ELR (cell line): ENCODE results near the gene SNX3.
"Not testable (repeated sequence)": the region's sequence is repeated elsewhere in the genome, so short reads cannot be mapped to it uniquely, and the experiment has no call there.

ENCODE experiments used
- DNase-seq: peaks from one replicate; pipeline ENCODE4 v3.0.0-alpha.2; 2015; ENCODE audit warnings: low read depth

The SNX3 gene

DNA sequence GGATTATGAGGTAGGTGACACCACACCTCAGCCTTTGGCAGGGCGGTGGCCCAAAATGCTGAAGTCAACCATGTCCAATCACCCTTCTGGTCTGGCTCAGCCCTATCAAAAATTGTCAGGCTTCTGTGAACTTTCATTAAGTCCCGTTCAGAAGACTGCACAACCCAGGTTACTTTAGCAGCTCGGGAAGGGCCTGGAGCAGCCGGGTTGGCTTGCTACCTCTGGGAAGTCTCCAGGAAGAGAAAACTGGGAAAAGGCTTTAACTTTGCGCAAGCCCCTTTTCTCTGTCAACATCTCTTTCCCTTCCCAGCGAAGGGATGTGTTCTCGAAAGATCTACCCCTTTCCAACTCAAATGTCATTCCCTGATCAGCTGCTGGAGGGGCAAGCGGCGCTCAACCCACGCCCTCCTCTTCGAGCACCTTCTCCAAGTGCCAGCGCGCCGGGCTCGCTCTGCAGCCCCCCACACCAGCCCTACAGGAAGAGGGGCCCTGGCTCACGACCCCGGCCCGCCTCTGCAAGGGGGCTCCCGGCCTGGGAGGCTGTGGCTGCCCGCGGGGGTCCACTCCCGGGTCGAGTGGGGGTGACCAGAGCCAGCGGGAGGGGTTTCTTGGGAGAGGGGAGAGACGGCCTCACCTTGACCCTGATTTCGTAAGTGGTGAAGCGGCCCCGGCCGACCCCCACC, 573 bp downstream of the SNX3 start:
- DNase-seq: peak; percentile 52

GRCh38 chr6:108254433-108255410, 6.1 kb downstream of the SNX3 start:
- DNase-seq: no peak

- no peak for DNase-seq
Measured at GRCh38 chr6:108253241-108253640, 7.6 kb downstream of the SNX3 start.

DNA sequence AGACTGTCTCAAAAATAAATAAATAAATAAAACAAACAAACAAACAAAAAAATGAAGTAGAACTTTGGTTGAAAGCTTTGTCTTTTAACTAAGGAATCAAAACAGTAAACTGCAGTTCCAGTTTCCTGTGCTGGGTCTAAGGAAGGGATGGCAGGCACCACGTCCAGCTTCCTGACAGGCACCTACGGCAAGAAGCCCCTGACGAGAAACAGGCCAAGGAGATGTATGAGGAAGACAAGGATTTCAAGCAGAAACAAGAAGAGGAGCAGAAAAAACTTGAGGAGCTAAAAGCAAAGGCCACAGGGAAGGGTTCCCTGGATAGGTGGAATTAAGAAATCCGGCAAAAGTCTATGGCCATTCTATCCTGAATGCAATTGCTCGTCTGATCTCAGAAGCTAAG, 8.8 kb downstream of the SNX3 start:
- DNase-seq: no peak

GRCh38 chr6:108251252-108251651, 9.6 kb downstream of the SNX3 start:
- no peak for DNase-seq

GRCh38 chr6:108250240-108250866, 10.5 kb downstream of the SNX3 start:
- DNase-seq: peak; percentile 57

DNA sequence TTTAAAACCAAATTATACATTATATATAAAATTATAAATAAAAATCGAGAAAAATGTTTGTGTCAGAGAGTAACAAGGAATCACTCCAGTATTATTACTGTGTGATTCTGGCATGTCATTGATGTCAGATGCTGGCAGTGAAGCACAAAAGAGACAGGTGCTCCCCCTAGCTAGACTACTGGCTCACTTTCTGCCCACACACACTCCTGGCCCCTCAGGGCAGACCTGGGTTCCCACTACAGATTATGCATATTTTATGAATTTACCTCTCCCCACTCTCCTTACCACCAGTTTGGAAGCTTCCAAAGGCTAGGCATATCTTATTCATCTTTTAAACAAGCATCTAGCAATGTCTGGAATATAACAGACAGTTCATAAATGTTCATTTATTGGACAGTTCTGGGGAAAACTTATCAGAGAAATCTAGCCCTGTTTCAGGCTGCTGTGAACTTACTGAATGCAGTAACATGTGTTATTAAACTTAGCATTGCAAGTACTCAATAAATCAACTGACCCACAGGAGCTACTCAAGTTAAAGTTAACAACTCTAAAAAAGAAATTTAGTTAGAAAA, 12.8 kb downstream of the SNX3 start:
- DNase-seq: no peak

DNA sequence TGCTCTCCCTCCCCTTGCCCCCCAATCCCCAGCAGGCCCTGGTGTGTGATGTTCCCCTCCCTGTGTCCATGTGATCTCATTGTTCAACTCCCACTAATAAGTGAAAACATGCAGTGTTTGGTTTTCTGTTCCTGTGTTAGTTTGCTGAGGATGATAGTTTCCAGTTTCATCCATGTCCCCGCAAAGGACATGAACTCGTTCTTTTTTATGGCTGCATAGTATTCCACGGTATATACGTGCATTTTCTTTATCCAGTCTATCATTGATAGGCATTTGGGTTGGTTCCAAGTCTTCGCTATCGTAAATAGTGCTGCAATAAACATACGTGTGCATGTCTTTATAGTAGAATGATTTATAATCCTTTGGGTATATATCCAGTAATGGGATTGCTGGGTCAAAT, 15.7 kb downstream of the SNX3 start:
- not testable (repeated sequence) for DNase-seq

GRCh38 chr6:108243836-108244235, 17.0 kb downstream of the SNX3 start:
- no peak for DNase-seq

GRCh38 chr6:108242721-108243120, 18.1 kb downstream of the SNX3 start:
- no peak for DNase-seq

DNA sequence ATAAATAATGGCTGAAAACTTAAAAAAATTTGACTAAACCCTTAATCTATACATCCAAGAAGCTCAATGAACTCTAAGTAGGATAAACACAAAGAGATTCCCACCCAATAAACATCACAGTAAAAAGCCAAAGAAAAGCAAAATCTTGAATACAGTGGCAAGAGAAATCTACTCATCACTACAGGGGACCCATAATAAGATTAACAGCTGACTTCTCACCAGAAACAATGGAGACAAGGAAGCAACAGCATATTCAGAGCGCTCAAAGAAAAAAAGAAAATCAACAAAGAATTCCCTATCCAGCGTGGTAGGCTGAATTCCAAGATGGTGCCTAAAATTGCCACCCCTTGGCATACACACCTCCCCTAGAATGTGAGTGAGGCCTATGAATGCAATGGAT, 18.6 kb downstream of the SNX3 start:
- no peak for DNase-seq

DNA sequence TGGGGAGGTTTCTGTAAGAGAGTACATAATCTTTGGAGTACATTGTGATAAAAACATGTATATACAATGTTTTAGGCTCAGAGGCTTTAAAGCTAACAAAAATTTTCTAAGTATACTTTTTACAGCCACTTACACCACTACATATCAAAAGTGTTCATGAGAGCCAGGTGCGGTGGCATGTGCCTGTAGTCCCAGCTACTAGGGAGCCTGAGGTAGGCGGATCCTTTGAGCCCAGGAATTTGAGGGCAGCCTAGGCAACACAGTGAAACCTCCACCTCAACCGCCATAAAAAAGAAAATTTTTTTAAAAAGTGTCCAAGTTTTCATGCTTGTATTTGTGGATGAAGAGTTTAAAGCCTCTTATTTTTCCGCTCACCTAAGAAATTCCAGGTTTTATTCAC, 22.5 kb downstream of the SNX3 start:
- no peak for DNase-seq

- no peak for DNase-seq
Measured at GRCh38 chr6:108236791-108237190, 24.0 kb downstream of the SNX3 start.

GRCh38 chr6:108235127-108235526, 25.7 kb downstream of the SNX3 start:
- no peak for DNase-seq

GRCh38 chr6:108228416-108228815, 32.4 kb downstream of the SNX3 start:
- no peak for DNase-seq

- no peak for DNase-seq
Measured at GRCh38 chr6:108227290-108227689, 33.5 kb downstream of the SNX3 start.

DNA sequence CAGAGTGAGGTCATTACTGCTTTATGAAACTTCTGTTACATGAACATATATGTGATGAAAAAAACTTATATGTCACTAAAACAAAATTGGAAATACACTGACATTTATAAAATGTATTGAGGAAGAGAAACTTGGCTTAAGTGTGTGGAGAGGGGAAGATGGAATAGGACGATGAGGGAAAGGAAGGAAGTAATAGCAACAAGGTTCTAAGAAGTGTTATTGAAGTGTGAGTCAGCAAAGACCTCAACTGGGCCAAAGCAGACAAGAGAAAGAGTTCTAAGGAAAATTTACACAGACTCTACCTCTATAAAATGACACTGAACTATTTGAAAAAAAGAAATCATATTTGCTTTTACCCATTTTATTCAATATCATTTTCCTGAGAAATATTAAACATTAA, 38.3 kb downstream of the SNX3 start:
- peak; percentile 18 for DNase-seq

DNA sequence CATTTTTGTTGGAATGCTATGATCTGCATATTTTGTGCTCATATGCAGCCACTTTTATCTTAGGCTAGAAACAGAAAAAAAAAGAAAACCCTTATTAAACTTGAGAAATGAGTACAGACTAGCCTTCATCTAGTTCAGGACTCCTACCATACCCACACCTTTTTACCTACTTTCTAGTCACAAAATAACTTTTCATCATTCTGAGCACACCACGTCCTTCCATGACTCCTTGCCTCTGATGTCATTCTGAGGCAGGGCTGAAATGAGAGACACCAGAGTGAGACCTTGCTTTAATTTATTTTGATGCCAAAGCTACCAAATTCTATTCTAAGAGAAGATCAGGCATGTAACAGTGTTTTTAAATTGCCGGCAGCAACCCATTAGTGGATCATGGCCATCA, 38.8 kb downstream of the SNX3 start:
- no peak for DNase-seq

DNA sequence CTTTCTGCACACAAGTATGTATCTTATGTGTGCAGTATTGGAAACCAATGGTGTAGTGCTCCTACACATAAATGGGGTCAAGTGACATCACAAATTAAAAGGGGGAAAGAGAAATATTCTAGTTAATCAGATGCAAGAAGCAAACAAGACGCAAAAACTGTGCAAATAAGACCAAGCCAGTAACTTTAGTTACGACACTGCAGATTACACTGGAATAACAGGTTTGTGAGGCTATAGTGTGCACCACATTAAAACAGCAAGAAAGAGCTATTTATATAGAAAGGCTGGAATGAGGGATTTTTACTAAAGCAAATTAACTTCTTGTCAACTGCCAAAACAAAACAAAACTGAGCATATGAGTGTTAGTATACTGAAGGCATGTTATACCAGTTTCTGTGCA, 49.2 kb downstream of the SNX3 start:
- DNase-seq: no peak

DNA sequence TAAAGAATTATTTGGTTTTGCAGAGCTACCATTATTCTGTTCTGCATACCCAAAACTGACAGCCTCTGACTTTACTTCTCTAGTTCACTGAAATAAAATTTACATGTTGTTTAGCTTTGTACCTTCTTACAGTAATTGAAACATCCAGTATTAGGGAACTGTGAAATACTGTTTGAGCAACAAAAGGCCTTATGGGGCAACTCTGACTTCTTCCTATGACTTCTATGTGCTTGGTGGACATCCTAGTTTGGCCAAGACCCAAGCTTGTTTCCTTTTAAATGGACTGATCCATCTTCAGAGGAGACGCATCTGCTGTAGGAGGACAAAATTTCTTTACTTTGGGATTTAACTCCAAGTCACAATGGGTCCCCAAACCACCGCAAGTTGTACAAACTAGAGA, 50.3 kb downstream of the SNX3 start:
- no peak for DNase-seq

DNA sequence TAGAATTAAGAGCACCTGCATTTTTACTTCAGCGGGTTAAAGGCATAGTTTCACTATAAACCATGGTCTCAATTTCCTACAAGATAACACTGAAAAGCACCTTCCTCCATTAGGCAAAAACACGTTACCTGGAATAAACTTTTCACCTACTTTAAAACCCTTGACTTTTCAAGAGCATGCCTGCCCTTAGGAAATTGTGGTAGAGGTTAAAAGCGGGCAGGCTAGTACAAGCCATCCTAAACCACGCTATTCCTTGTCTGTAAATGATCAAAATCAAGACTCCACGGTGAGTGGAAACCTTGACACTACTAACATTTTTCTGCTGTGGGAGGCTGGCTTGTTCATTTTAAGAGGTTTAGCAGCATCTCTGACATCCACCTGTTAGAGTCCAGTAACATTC, 51.1 kb downstream of the SNX3 start:
- DNase-seq: no peak

DNA sequence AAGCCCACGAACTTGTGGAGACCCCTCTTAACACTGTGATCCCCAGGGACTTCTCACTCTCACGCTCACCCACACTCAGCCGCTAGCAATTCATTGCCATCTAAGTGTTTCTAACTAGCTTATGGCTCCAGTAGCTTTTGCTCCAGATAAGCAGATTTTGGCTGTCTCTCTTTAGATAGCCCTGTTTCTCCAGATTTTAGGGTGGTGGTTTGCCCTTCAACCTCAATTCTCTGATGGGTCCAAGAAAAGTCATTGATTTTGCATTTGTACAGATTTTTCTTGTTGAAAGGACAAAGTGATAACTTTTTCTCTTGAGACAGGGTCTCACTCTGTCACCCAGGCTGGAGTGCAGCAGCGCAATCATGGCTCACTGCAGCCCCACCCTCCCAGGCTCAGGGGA, 53.8 kb downstream of the SNX3 start:
- DNase-seq: no peak
